DMS 273 (cell line): Measurements from ENCODE around the gene RNF145.

Source experiments
- DNase-seq: peaks from one replicate; lab custom pipeline; 2025; ENCODE audit not compliant: unreplicated experiment; lab: John Stamatoyannopoulos, UW

Gene RNF145

DNA sequence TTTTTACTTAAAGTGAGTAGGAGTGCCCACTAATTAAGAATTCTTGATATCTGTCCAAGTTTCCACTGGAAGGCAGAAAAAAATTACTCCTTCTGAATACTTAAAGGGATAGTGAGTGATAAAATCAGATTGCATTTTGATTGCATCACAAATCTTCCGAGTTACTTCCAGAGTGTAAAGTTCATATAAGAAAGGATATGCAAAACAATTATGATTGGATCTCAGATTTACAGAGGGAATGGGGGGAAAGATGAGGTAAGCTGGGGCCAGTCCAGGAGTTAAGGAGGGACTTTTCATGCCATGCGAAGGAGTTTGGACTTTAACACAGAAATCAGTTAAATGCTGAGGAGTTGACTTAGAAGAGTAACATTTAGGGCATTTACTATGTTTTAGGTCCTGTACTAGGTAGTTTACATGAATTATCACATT is 9.3 kb upstream of the RNF145 start:
- peak; percentile 16 for DNase-seq

DNA sequence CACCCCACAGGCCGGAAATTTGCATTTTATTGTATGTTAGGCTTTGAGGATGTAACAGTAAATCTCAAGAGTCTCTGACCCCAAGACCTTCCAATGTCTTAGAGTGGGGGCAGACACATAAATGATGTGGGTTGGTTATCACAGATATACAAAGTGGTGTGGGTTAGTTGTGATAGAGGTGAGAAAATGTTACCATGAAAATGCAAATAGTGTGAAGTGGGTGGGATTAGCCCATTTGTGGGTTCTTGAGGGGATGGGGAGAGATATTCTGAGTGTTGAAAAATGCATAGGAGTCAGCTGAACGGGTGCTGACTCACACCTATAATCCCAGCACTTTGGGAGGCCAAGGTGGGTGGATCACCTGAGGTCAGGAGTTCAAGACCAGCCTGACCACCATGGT is 7.9 kb upstream of the RNF145 start:
- DNase-seq: no peak

GRCh38 chr5:159216454-159216853 is 7.1 kb upstream of the RNF145 start:
- no peak for DNase-seq

DNA sequence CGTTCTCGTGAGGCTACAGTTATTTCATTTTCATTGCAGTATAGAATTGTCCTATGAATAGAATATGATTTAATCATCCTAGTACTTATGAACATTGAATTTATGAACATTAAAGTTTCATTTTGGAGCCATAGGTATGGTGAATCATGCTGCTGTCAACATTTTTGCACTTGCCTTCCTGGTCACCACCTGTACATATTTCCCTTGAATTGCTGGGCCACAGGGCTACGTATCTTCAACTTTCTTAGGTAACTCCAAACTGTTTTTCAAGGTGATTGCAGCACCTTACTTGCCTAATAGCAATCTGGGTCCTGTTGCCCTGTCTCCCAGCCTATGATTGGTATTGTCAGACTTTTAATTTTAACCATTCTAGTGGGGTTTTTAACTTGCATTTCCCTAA is 6.5 kb upstream of the RNF145 start:
- DNase-seq: no peak

GRCh38 chr5:159214486-159215271 is 5.3 kb upstream of the RNF145 start:
- DNase-seq: no peak

- no peak for DNase-seq
Measured at GRCh38 chr5:159212657-159213462, 3.5 kb upstream of the RNF145 start.

DNA sequence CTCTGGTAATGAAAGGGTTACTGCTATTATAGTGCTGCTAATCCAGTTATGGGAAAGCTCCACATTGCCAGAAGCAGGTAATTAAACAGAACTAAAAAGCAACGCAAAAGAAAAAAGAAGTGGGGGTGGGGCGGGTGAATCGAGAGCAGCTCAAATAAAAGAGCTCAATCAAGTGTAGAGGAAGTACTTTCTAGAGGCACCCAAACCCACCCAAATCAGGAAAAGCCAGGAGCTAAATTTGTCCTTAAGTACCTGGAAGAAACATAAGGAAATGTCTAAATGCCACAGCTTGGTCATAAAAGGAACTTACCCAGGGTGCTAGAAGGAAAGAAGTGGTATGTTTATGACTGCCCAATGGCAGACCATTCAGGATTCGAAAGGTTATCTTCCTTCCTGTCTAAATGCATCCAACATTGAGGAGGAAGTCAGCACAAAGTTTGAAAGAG is 2.4 kb upstream of the RNF145 start:
- DNase-seq: peak; percentile 9

DNA sequence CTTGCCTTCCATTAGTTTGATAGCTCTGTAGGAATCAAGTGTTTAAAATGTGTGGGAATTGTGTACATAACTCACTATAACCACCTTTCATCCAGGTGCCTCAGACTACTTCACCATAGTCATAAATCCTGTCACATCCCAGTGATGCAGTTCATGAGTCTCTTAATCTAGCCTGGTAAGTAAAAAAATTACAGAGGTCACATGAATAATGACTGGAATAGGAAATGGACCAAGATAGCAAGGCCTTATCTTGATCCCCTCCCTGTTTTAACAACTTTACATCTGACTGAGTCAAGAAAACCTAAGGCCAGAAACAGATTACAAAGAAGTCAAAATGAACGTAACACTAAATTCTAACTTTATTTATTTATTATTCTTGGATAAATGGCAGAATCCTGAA is 1.5 kb upstream of the RNF145 start:
- no peak for DNase-seq

GRCh38 chr5:159210210-159210661 is 883 bp upstream of the RNF145 start:
- DNase-seq: peak; percentile 43

- peak; percentile 75 for DNase-seq
Measured at GRCh38 chr5:159208514-159209437, 577 bp downstream of the RNF145 start.

- DNase-seq: peak; percentile 91
Measured at GRCh38 chr5:159207686-159208513, 1.5 kb downstream of the RNF145 start.

GRCh38 chr5:159207222-159207685 is 2.1 kb downstream of the RNF145 start:
- DNase-seq: no peak

DNA sequence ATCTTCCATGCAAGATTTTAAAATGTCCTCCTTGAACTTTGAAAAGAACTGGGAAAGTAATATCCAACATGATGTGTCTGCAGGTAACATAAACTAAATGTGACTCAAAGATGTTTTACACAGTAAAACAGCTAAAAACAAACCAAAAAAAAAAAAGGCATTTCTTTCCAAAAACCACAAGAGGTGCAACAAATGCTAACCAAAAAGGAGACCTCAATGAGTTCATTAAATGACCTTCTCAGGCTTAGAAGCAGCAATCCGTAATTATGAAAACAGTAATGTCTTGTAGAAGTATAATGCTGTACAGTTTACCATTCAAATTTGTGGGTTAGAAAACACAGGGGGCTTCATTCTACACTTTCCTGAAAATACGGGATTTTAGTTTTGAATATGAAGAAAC is 2.5 kb downstream of the RNF145 start:
- DNase-seq: peak; percentile 24

DNA sequence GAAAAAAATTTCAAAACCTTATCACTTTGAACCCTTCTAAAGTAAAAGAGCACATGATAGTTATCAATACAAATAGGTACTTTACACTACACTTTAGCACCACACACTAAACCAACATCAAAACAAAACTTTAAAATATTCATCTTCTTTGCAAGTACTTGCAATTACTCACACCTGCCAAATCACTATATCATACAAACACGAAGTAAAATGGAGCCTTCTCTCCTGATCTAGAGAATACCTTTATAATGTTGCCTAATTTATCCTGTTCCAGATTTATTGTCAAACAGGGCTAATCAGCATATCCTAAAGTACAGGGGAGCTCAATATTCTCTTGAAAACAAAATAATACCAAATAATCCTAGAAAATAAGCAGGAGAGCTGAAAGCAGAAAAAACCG is 3.0 kb downstream of the RNF145 start:
- DNase-seq: peak; percentile 24

GRCh38 chr5:159203351-159203750 is 6.0 kb downstream of the RNF145 start:
- no peak for DNase-seq

GRCh38 chr5:159202151-159202550 is 7.2 kb downstream of the RNF145 start:
- DNase-seq: no peak

- DNase-seq: no peak
Measured at GRCh38 chr5:159199780-159200179, 9.6 kb downstream of the RNF145 start.

- no peak for DNase-seq
Measured at GRCh38 chr5:159199225-159199624, 10.1 kb downstream of the RNF145 start.

GRCh38 chr5:159198063-159199036 is 11.0 kb downstream of the RNF145 start:
- no peak for DNase-seq
